PC-3 (cell line): ENCODE results near the gene USP3. TPM values are rescaled to one million over a fixed set of nuclear protein-coding genes. Genes with fewer than 3 reads are reported as not detected.

Source experiments
- ATAC-seq: fragments of 200-7000 bp; cut with Tn5 transposase; 2 replicates; pipeline ENCODE4 v1.9.1; 2020; ENCODE audit warnings: mild to moderate bottlenecking, moderate library complexity
- BruUV-seq: library from RNA; stranded (reverse); fragments of 400-500 nt; replicated peaks from 2 replicates; lab custom pipeline; 2021; lab: Mats Ljungman, UMichigan
- CTCF ChIA-PET: fragments of 300-600 bp; sonication (Branson Sonifier 250); formaldehyde crosslinking; loops from one replicate; lab custom pipeline; 2022; ENCODE audit warnings: antibody characterized with exemption; lab: Charles Lee
- POLR2A ChIA-PET: fragments of 300-600 bp; sonication (Branson Sonifier 250); formaldehyde crosslinking; loops from one replicate; lab custom pipeline; 2022; ENCODE audit warnings: antibody characterized with exemption; ENCODE audit not compliant: unreplicated experiment; lab: Charles Lee
- DNase-seq: peaks from one replicate; pipeline ENCODE4 v3.0.0-alpha.2; 2015
- H2AFZ ChIP-seq: fragments of 300-600 bp; sonication (generic); 2 replicates; pipeline ENCODE4 v1.6.0; 2016; ENCODE audit warnings: antibody characterized with exemption, low read length
- H3F3A ChIP-seq: fragments of 300-600 bp; sonication (generic); one replicate; pipeline ENCODE4 v1.6.0; 2017; ENCODE audit warnings: antibody characterized with exemption, low read length, control low read depth, mild to moderate bottlenecking; ENCODE audit not compliant: unreplicated experiment
- H3K27ac ChIP-seq: fragments of 300-600 bp; sonication (generic); 2 replicates; pipeline ENCODE4 v1.5.1; 2016; ENCODE audit warnings: mild to moderate bottlenecking, low read length
- H3K27me3 ChIP-seq: fragments of 300-600 bp; sonication (generic); 2 replicates; pipeline ENCODE4 v1.6.1; 2016; ENCODE audit warnings: low read length, mixed read lengths
- H3K36me3 ChIP-seq: fragments of 300-600 bp; sonication (generic); 2 replicates; pipeline ENCODE4 v1.6.1; 2016; ENCODE audit warnings: low read depth, mixed run types, low read length, mixed read lengths
- H3K4me1 ChIP-seq: fragments of 300-600 bp; sonication (generic); 2 replicates; pipeline ENCODE4 v1.5.1; 2016; ENCODE audit warnings: low read length; ENCODE audit not compliant: insufficient read depth
- H3K4me2 ChIP-seq: fragments of 300-600 bp; sonication (generic); 2 replicates; pipeline ENCODE4 v1.6.0; 2016; ENCODE audit warnings: low read length
- H3K4me3 ChIP-seq: fragments of 300-600 bp; sonication (generic); 2 replicates; pipeline ENCODE4 v1.5.1; 2016; ENCODE audit warnings: mild to moderate bottlenecking, low read length, mixed read lengths
- H3K79me2 ChIP-seq: fragments of 300-600 bp; sonication (generic); 2 replicates; pipeline ENCODE4 v1.6.1; 2017; ENCODE audit warnings: low read length, mixed read lengths
- H3K9ac ChIP-seq: fragments of 300-600 bp; sonication (generic); 2 replicates; pipeline ENCODE4 v1.6.0; 2016; ENCODE audit warnings: mild to moderate bottlenecking, low read length
- H3K9me2 ChIP-seq: fragments of 300-600 bp; sonication (generic); replicated peaks from 2 replicates; pipeline ENCODE4 v1.6.1; 2016; ENCODE audit warnings: mixed run types, low read length, mixed read lengths
- H3K9me3 ChIP-seq: fragments of 300-600 bp; sonication (generic); 2 replicates; pipeline ENCODE4 v1.6.1; 2016; ENCODE audit warnings: low read length, mixed read lengths
- H4K20me1 ChIP-seq: fragments of 300-600 bp; sonication (generic); 2 replicates; pipeline ENCODE4 v1.6.1; 2016; ENCODE audit warnings: low read length, mixed read lengths
- EZH2 ChIP-seq: fragments of 300-600 bp; sonication (generic); IDR thresholded peaks from one replicate; pipeline ENCODE4 v1.6.1; 2017; ENCODE audit warnings: antibody characterized with exemption, mild to moderate bottlenecking, low read length; ENCODE audit not compliant: unreplicated experiment
- EZH2phosphoT487 ChIP-seq: fragments of 300-600 bp; sonication (generic); IDR thresholded peaks from 2 replicates; pipeline ENCODE4 v1.6.1; 2018; ENCODE audit warnings: mild to moderate bottlenecking, antibody characterized with exemption, low read length, borderline replicate concordance
- intact Hi-C: fragments of 100-400 bp; cut with micrococcal nuclease; formaldehyde crosslinking; loops from 2 replicates; pipeline ENCODE4 v1.9.0; 2023
- total RNA-seq: library from RNA; depleted of rRNA; stranded (reverse); fragments of >200 nt; gene quantifications from 2 replicates; pipeline ENCODE4 v1.2.3, GENCODE V29; 2014
- TF ChIP-seq, protein P1 (sequence below): fragments of 300-600 bp; sonication (generic); conservative IDR thresholded peaks from 2 replicates; pipeline ENCODE4 v1.5.1; 2017; ENCODE audit warnings: antibody characterized with exemption, low read depth, mild to moderate bottlenecking, low read length

Gene USP3
- total RNA-seq, 1 experiment from 2014 or later = 26.9 TPM

DNA sequence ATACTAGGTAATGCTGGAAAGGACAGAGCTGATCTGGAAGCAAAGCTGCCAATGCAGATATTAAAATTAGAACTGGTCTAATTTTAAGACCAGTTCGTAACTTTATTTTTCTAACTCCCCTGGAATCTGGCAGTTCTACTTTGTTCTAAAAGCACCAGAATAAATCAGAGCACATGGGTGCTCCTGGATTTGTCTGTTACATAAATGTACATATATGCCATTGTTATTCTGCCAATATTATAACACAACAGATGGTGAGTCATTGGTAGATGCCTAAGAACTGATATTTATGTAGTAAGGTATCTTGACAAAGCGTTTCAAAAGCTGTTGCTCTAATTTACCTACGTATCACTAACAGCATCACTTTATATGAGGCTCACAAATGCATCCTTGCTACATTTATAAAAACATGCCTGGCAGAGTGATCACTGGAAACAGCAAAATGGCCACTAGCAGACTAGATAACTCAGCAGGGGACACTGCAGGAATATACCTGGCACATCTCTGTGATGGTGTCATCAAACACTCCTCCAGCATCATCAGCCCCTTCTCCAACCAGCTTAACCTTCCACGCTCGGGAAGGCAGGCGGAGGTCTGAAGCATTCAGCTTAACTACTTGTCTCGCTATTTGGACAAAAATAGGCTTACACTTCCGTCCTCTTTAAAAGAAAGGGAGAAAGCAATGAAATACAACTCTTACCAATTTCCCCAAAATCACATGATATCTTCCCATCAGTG is 119.0 kb downstream of the USP3 start:
- H3F3A ChIP-seq = no peaks in the 10 kb centered on the region
- no peaks in the 10 kb centered on the region for H4K20me1 ChIP-seq
- H3K27ac ChIP-seq = no peak overlapping the region
- H3K4me2 ChIP-seq = no peak overlapping the region
- BruUV-seq = no TSS peak
- no peak overlapping the region for H3K9ac ChIP-seq
- ATAC-seq (no peak), DNase-seq (no peak)
- no peaks in the 10 kb centered on the region for H3K79me2 ChIP-seq
- no peaks in the 10 kb centered on the region for H3K27me3 ChIP-seq
- no peak overlapping the region for H3K4me3 ChIP-seq
- H2AFZ ChIP-seq = no peak overlapping the region
- POLR2A ChIA-PET = interaction anchor here (0.6 kb wide), 1 partner anchor 114 kb away, joined by 6 read pairs; no protein-coding TSS in a partner anchor
- H3K36me3 ChIP-seq = peaks cover 4% of the 10 kb centered on the region
- CTCF ChIA-PET = no interaction called here
- H3K4me1 ChIP-seq = no peaks in the 10 kb centered on the region
- intact Hi-C loops = no loop called here
- TF ChIP-seq, protein P1, sequence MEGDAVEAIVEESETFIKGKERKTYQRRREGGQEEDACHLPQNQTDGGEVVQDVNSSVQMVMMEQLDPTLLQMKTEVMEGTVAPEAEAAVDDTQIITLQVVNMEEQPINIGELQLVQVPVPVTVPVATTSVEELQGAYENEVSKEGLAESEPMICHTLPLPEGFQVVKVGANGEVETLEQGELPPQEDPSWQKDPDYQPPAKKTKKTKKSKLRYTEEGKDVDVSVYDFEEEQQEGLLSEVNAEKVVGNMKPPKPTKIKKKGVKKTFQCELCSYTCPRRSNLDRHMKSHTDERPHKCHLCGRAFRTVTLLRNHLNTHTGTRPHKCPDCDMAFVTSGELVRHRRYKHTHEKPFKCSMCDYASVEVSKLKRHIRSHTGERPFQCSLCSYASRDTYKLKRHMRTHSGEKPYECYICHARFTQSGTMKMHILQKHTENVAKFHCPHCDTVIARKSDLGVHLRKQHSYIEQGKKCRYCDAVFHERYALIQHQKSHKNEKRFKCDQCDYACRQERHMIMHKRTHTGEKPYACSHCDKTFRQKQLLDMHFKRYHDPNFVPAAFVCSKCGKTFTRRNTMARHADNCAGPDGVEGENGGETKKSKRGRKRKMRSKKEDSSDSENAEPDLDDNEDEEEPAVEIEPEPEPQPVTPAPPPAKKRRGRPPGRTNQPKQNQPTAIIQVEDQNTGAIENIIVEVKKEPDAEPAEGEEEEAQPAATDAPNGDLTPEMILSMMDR = no peak
- no peak for TF ChIP-seq EZH2phosphoT487
- no peak for TF ChIP-seq EZH2
- H3K9me3 ChIP-seq = no peaks in the 10 kb centered on the region
- H3K9me2 ChIP-seq = no peaks in the 10 kb centered on the region

DNA sequence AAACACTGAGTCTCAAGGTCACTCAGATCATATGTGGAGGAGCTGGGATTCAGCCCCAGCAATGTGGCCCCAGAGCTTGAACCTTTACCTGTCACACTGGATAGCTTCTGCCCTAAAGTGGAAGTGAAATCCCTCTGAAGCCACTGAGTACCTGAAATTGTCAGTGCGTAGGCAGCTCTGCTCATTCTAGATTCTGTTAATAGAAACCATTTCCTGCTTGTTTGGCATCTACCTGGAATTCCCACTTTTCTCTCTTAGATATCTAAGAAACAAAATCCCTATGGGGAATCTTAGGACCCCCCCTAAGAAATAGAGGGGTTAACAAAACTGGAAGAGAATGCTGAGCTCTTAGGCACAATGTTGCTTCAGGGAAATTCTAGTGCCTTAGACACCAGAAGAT is 122.6 kb downstream of the USP3 start:
- Histone ChIP-seq H3K27ac (no peak overlapping the region), H2AFZ (no peak overlapping the region), H3K4me1 (no peaks in the 10 kb centered on the region), H3K9me3 (no peaks in the 10 kb centered on the region), H3K4me2 (no peak overlapping the region), H3K9me2 (no peaks in the 10 kb centered on the region), H3K79me2 (no peaks in the 10 kb centered on the region), H3K4me3 (no peak overlapping the region), H3K27me3 (no peaks in the 10 kb centered on the region), H3K9ac (no peak overlapping the region), H3K36me3 (peaks cover 2% of the 10 kb centered on the region), H3F3A (no peaks in the 10 kb centered on the region), H4K20me1 (no peaks in the 10 kb centered on the region)
- intact Hi-C loops = no loop called here
- ATAC-seq (no peak), DNase-seq (no peak)
- no TSS peak for BruUV-seq
- TF ChIP-seq, protein P1 = no peak
- TF ChIP-seq EZH2 (no peak), EZH2phosphoT487 (no peak)
- ChIA-PET POLR2A (no interaction called here), CTCF (no interaction called here)

DNA sequence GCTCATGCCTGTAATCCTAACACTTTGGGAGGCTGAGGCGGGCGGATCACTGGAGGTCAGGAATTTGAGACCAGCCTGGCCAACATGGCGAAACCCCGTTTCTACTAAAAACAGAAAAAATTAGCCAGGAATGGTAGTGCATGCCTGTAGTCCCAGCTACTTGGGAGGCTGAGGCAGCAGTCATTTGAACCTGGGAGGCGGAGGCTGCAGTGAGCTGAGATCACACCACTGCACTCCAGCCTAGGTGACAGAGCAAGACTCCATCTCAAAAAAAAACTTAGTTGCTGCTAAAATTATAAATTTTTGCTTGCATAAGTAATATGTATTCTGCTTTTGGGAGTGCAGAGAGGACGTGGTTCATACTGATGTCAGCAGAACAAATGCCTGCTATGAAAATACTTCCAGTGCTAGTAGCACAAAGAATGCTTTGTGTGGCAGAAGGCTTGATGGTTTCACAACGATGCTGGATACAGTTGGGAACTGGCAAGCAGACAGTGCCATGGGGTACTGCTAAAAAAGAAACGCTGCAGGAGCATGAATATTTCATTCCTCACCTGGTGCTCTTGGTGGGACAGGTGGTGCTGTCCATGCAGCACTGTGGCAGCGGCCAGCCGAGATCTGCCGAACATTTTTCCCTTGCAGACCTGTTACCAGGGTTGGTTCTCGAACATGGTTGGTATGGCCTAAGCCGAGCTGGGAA is 123.9 kb downstream of the USP3 start:
- Histone ChIP-seq H3K36me3 (peaks cover 6% of the 10 kb centered on the region), H3K79me2 (no peaks in the 10 kb centered on the region), H3K9me3 (no peaks in the 10 kb centered on the region), H3K27ac (no peak overlapping the region), H3K4me3 (no peak overlapping the region), H3K4me1 (no peaks in the 10 kb centered on the region), H4K20me1 (no peaks in the 10 kb centered on the region), H3K9ac (no peak overlapping the region), H3F3A (no peaks in the 10 kb centered on the region), H3K4me2 (no peak overlapping the region), H3K27me3 (no peaks in the 10 kb centered on the region), H3K9me2 (no peaks in the 10 kb centered on the region), H2AFZ (no peak overlapping the region)
- ChIA-PET CTCF (no interaction called here), POLR2A (no interaction called here)
- ATAC-seq (no peak), DNase-seq (no peak)
- no TSS peak for BruUV-seq
- intact Hi-C loops = no loop called here
- TF ChIP-seq EZH2phosphoT487 (no peak), EZH2 (no peak)
- TF ChIP-seq, protein P1 = no peak
